GM18507 (cell line): ENCODE data around the gene MTHFD1L.

Experiments used
- DNase-seq: peaks from one replicate; pipeline ENCODE4 v3.0.0; 2011; ENCODE audit warnings: low read depth; ENCODE audit not compliant: insufficient read length; ENCODE audit errors: extremely low spot score
- FAIRE-seq: peaks from 2 replicates; lab custom pipeline; 2011; peaks lifted over from hg19 to GRCh38; lab: Jason Lieb, UNC

Gene MTHFD1L

GRCh38 chr6:150925590-150925928 is 60.1 kb downstream of the MTHFD1L start:
- DNase-seq (no peak), FAIRE-seq (no peak)

- FAIRE-seq = no peak
These were observed 60.5 kb downstream of the MTHFD1L start for GRCh38 chr6:150925976-150926375.

DNA sequence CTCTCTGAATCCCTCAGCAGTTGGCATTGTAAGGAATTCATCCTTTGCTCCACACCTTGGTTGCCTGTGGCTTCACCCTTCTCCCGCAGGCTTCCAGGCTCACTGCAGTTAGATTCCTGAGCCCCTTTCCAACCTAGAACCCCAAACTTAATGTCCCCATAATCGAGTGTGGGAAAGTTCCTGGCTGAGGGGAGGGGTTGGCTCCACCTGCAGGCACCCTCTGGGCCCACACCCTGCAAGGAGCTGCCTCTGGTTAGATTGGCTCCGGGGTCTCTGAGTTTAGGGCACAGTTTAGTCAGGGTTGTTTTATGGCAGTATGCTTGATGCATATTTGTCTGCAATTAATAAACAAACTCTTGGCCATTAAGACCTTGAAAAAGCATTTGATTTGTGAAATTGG is 63.4 kb downstream of the MTHFD1L start:
- FAIRE-seq (no peak), DNase-seq (no peak)

More at GRCh38 chr6:150925976-150926375, 60.5 kb downstream of the MTHFD1L start:
- no peak for DNase-seq

GRCh38 chr6:150929416-150929815 is 63.9 kb downstream of the MTHFD1L start:
- no peak for FAIRE-seq
- no peak for DNase-seq

DNA sequence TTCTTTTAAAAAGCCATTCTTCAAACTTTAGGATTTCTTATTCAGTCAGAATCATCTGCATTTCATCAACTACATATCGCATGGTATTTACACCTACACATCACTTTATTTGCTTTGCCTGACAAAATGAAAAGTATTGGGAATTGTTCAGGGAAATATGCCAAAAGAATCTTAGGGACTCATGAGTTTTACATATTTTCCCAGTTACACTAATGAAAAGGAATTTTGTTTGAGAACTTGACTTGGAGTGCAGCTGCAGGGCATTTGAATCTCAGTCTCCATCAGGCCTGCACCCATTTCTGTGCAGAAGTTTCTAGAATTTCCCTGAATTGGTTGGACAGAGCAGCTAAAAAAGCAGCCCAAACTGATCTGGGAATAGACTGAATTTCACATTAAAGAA is 65.3 kb downstream of the MTHFD1L start:
- no peak for FAIRE-seq
- DNase-seq = no peak

DNA sequence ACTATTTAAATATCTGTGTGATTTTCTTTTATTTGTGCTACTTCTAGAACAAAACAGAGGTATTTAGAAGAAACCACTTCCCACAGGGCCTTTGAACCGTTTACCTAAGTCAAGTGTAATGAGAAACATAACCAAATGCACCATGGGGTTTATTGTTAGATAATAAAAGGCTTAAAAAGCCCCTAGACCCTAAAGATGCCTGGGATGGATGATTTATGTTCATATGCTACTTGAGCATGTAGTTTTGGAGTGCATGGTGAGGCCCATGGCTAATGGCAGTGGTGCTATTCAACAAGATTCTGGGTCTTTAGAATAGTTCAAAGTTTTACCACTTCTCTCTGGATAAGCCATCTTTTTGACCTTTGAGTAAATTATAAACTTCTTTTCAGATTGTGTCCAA is 65.9 kb downstream of the MTHFD1L start:
- DNase-seq (no peak), FAIRE-seq (no peak)

GRCh38 chr6:150932996-150933395 is 67.5 kb downstream of the MTHFD1L start:
- no peak for FAIRE-seq

GRCh38 chr6:150934380-150934779 is 68.9 kb downstream of the MTHFD1L start:
- FAIRE-seq (no peak), DNase-seq (no peak)

More at GRCh38 chr6:150932996-150933395, 67.5 kb downstream of the MTHFD1L start:
- DNase-seq = no peak

GRCh38 chr6:150936021-150936555 is 70.6 kb downstream of the MTHFD1L start:
- DNase-seq = no peak
- FAIRE-seq = no peak

DNA sequence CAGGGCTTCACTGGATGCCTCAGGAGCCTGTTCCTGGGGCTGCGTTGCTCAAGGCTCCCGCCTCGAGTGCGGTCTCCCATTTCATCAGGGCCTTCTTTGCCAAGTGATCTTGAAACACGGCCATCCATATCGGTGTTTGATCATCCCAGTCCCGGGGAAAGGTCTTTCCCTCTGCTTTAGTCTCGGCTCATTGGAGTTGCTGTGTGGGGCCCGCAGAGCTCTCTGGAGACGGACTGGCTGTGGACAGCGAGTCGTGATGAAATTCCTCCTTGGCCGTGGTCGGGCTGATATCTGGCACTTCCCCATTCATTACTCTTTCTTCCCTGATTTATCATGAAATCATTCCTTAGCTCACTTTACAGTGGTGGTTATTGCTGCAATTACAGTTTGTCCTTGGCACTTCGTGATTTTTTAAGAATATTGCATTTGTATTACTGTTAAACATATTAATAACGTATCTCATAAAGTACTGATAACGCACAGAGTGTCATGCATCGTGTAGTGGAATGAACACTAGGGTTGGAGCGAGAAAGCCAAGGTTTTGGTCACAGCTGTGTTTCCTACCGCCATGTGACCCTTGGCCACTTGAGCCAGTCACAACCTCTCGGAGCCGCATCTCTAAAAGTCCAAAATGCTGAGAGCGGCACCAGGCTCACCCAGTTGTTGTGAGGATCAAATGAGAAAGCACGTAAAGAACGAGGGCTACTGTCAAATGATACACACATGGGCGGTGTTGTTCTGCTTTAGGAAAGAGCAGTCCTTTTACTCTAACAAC is 71.8 kb downstream of the MTHFD1L start:
- FAIRE-seq (no peak), DNase-seq (no peak)

DNA sequence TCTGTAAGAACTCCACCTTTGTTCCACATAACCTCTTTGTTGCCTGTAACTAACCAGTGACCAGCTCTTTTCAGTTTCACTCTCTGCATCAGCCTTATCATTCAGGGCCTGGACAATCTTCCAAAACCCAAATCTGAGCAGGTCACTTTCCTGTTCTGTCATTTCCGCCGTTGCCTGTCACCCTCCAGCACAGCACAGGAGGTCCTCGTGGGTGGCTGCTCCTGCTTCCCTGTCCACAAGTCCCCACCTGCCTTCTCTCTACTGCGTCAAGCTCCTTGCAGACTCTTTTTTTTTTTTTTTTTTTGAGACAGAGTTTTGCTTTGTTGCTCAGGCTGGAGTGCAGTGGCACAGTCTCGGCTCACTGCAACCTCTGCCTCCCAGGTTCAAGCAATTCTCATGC is 73.9 kb downstream of the MTHFD1L start:
- FAIRE-seq (no peak), DNase-seq (no peak)

DNA sequence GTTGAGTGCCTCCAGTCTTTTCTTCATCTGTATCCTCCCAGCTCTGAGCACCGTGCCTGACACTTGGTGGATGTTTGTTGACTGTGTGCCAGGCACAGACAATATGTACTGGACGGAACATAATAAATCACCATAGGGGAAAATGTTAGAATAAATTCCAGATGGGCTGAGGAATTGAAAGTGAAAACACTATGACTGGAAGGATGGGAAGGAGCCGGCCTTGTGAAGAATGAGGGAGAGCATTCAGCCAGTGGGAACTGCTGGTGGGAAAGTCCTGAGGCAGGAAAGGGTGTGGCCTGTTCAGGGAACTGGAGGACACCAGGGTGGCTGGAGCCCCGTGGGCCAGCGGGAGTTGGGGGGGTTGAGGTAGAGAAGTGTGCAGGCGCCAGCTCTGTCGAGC is 75.4 kb downstream of the MTHFD1L start:
- FAIRE-seq (no peak), DNase-seq (no peak)

DNA sequence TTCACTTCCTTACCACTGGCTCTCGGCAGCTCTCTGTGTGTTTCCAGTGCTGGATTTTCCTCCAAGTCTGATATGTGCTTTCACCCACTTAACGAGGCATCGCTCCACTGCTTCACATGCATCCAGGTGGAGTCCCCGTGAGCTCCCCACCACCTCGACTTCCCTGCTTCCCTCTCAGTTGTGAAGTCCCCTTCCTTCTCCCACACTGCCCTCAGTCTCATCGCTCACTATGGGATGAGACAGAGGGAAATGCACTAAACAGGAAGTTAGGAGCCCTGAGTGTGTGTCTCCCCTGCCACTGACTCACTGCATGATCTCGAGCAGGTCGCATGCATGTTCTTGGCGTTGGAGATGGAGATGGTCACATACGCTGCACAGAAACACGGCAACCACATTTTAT is 84.0 kb downstream of the MTHFD1L start:
- DNase-seq (no peak), FAIRE-seq (no peak)

- no peak for DNase-seq
- FAIRE-seq = no peak
These were observed 88.3 kb downstream of the MTHFD1L start for GRCh38 chr6:150953851-150954250.

DNA sequence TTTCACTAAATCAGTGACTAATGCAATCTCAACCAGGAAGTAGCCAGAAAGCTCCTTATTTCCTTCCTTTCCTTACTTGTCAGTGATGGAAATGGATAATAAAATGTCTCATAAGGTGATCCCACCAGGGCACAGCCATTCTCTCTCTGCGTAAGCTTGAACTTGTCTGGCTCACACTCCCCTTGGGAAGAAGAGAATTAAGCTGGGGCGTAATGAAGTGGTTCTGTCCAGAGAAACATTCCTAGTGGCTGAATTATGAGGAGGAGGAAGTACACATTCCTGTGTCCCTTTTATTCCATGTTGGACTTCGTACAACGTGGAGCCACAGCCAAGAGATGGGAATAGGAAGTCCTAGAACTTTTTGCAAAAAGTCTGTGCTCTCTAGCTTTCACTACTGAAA is 93.7 kb downstream of the MTHFD1L start:
- no peak for FAIRE-seq
- DNase-seq = no peak

DNA sequence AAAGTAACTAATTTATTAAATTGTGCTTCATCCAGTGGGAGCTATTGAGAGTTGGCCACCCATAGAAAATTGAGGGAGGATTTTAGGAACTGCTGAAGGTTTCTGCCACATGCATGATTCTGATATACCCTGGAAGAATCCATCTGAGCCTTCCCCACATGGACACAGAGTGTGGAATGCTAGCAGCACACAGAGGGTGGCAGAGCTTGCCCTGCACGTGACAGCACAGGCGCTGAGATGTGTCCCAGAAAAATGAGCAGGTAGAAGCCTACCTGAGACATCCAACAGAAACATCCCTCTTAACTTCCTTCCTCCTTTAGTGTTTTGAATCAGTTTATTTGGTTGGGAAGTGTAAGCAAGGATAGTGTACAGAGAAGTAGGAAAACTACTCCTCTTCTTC is 96.9 kb downstream of the MTHFD1L start:
- no peak for DNase-seq
- FAIRE-seq = no peak

DNA sequence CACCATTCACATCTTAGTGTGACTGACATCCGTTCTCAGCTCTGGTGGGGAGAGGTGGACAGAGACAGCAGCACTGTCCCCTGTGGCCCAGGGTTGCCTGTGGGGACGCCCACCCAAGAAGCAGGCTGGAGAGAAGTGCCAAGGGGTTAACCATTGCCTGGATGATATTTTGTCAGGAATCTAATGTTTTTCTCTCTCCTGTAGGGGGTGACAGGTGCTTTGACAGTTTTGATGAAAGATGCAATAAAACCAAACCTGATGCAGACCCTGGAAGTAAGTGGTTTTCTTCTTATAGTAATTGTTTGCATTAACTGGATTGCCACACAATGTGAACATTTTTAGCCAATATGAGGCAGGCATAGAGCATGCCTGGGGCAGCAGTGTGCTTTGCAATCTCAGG is 99.3 kb downstream of the MTHFD1L start:
- no peak for FAIRE-seq

GRCh38 chr6:150966786-150967185 is 101.3 kb downstream of the MTHFD1L start:
- FAIRE-seq = no peak

More for the DNA sequence above, 99.3 kb downstream of the MTHFD1L start:
- no peak for DNase-seq

GRCh38 chr6:150967381-150967780 is 101.9 kb downstream of the MTHFD1L start:
- DNase-seq (no peak), FAIRE-seq (no peak)

More at GRCh38 chr6:150966786-150967185, 101.3 kb downstream of the MTHFD1L start:
- no peak for DNase-seq

- FAIRE-seq = no peak
- no peak for DNase-seq
These were observed 102.4 kb downstream of the MTHFD1L start for GRCh38 chr6:150967910-150968309.

DNA sequence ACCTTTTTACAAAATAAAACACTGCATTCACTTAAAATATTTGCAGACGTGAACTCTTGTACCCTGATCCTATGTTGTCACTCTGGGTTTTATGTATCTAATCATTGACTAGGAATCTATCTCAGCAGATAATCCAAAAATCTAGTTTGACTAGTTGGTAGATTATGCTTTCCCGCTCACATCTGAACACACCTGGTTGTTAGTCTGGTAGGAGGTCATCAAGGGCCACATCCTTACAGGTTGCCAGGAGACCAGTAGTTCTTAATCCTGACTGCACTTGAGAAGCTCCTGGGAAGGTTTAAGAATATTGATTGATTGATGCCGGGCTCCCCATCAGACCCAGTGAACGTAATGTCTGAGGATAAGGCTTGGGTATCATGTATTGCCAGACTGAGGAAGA is 104.4 kb downstream of the MTHFD1L start:
- DNase-seq = no peak
- FAIRE-seq = no peak
